AG10803 (cell line): ENCODE data around the gene PCBP3.

Experiments used
- DNase-seq: peaks from one replicate; pipeline ENCODE4 v3.0.0; 2010; ENCODE audit warnings: low read depth
- H3K4me3 ChIP-seq: 2 replicates; pipeline ENCODE4 v1.5.1; 2011; ENCODE audit warnings: mild to moderate bottlenecking, low read length, control low read depth
- TF ChIP-seq, protein P1 (sequence below): conservative IDR thresholded peaks from 2 replicates; pipeline ENCODE4 v1.5.1; 2011; ENCODE audit warnings: mild to moderate bottlenecking, low read length, control low read depth, inconsistent platforms

PCBP3 gene

DNA sequence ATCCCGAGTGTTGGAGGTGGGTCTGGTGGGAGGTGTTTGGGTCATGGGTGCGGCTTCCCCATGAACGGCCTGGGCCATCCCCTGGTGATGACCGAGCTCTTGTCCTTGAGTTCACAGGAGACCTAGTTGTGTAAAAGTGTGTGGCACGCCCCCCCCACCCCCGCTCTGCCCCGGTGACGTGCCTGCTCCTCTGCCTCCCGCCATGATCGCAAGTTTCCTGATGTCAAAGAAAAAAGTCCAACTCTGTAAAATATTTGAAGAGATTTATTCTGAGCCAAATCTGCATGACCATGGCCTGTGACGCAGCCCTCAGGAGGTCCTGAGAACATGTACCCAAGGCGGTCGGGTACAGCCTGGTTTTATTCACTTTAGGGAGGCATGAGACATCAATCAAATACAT is 212.9 kb downstream of the PCBP3 start:
- no peak for DNase-seq
- no peak overlapping the region for H3K4me3 ChIP-seq
- TF ChIP-seq, protein P1, sequence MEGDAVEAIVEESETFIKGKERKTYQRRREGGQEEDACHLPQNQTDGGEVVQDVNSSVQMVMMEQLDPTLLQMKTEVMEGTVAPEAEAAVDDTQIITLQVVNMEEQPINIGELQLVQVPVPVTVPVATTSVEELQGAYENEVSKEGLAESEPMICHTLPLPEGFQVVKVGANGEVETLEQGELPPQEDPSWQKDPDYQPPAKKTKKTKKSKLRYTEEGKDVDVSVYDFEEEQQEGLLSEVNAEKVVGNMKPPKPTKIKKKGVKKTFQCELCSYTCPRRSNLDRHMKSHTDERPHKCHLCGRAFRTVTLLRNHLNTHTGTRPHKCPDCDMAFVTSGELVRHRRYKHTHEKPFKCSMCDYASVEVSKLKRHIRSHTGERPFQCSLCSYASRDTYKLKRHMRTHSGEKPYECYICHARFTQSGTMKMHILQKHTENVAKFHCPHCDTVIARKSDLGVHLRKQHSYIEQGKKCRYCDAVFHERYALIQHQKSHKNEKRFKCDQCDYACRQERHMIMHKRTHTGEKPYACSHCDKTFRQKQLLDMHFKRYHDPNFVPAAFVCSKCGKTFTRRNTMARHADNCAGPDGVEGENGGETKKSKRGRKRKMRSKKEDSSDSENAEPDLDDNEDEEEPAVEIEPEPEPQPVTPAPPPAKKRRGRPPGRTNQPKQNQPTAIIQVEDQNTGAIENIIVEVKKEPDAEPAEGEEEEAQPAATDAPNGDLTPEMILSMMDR = no peak

DNA sequence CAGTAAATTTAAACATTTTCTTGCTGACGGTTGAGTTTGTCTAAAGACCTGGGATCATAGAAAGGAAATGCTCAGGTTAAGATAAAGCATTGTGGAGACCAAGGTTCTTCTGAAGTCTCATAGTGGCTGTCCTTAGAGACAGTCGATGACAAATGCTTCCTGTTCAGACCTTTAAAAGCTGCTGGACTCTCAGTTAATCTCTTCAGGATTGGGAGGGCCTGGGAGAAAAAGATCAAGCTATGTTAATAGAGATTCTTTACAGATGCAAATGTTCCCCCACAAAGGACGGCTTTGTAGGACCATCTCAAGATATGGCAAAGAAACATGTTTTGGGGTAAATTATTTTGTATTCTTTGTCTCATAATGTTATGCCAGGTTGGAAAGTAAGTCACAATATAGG is 213.4 kb downstream of the PCBP3 start:
- DNase-seq = no peak
- TF ChIP-seq, protein P1 = no peak
- no peak overlapping the region for H3K4me3 ChIP-seq

DNA sequence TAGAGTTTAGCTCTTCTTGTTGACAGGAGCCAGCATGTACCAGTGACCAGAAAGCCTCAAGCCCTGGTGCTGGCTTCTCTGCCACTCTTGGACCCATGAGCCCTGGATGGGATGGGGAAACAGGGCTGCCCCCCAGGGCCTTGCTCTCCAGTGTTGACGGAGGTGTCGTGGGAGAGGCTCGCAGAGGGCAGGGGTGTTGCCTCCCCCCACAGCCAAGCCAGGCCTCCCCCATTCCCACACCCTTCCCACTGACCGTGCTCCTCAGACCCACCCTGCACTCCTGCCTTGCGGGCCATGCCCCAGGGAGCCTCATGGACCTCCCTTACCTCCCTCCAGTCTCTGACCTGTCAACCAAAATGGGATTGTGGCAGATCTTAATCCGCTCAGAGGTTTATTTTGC is 214.2 kb downstream of the PCBP3 start:
- TF ChIP-seq, protein P1 = no peak
- no peak overlapping the region for H3K4me3 ChIP-seq
- DNase-seq = no peak

DNA sequence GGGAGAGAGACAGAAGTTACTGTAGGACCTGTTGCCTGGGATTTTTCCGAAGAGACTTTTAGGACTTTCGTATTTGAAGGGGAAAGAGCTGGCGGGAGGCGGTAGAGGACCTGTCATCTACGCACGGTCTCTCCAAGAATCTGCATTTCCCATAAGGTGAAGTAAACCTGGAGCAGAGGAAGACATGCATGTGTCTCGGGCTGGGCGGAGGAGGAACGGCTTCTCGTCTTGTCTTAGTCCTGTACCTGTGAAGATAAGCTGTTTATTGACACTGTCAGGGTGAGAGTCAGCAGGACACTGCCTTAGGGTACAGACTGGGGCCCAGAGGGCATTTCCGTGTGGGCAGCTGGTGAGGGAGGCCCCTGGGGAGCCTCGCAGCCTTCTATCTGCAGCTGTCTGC is 214.7 kb downstream of the PCBP3 start:
- TF ChIP-seq, protein P1 = no peak
- DNase-seq = no peak
- no peak overlapping the region for H3K4me3 ChIP-seq

DNA sequence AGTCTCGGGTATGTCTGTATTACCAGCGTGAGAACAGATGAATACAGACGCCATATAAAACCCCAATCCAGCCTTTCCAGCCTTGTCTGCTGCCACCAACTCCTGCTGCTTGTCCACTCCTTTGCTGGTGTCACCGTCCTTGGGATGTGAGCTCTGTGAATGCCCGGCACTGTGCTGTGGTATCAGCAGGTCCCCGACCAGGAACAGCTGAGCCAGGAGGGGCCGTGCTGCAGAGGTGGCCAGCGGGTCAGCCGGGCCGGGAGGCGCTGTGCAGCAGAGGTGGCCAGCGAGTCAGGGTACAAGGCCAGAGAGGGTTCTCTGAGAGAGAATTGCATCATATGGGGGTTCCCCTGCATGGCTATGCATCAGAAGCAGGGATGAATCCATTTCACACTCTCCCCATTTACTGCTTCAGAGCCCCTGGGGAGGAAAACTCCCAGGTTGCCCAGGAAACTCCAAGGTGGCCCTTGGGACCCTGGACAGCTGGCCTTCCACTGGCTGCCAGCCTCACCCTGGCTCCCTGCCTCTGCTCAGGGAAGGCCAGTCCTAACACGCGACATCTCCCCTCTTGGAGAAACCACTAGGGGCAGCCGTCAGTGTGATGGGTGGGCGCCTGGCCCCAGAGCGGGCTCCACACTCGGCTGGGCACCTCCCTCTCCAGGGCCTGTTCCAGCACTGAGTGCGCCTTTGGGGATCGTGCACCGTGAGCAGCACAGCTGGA is 215.7 kb downstream of the PCBP3 start:
- TF ChIP-seq, protein P1 = no peak
- no peak for DNase-seq
- no peak overlapping the region for H3K4me3 ChIP-seq

DNA sequence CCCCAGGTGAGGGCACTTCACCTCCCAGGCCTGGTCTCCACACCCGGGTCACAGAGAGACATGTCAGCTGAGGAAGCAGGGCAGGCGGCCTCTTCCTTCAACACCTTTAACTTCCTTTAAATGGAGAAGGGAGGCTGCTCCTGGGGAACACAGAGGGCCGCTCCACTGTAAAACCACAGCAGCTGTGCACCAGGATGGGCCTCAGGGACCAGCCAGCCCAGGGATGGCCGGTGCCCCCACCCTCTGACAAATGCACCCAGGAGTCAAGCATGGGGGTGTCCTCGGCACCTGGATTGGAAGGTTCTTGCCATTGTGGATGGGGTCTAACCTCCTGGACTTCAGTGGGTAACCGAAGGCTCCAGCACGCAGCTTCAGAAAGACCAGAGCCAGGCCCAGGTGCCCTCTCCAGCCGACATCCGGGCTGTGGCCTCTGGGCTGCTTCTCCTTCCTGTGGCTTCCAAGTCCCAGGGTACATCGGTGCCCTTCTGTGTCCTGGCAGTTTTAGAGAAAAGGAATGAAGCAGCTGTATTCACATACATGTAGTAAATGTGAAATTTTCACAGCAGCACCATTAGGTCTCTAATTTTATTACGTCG is 216.3 kb downstream of the PCBP3 start:
- no peak overlapping the region for H3K4me3 ChIP-seq
- TF ChIP-seq, protein P1 = no peak
- DNase-seq = no peak

DNA sequence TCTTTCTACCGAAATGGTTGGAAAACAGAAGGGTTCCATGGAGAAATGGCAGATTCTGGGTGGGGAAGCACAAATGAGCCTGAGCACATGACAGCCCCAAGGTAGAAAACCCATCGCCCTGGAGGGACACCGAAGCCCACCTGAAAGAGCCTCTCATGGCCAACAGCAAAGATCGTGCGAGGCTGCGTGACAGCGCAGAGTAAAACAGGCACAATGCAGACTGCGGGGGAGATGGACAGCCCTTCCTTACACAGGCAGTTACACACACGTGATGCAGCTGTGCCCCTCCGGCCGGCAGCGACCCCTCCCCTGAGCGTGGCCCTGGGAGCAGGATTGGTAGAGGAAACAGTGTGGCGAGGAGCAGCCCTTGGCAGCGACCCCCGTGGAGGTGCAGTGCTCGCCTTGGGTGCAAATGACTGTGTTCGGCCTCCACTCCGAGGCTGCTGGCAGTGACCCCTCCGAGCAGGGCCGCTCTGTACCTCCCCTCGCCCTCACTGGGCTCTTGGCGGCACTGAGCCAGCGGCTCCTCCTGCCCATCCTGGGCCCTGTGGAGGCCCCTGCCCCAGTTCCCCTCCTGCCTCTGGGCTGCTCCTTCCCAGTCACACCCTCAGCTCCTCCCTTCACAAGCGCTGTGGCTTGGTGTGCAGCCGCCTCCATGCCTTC is 217.1 kb downstream of the PCBP3 start:
- TF ChIP-seq, protein P1 = no peak
- no peak overlapping the region for H3K4me3 ChIP-seq
- DNase-seq = no peak
